Occipital lobe (tissue), 2 donors: Measurements from ENCODE around the gene ISOC1. TPM values are rescaled to one million over a fixed set of nuclear protein-coding genes. Genes with fewer than 3 reads are reported as not detected.

Source experiments
- DNase-seq: peaks from one replicate; lab custom pipeline; 2025; lab: John Stamatoyannopoulos, UW
- total RNA-seq: library from RNA; depleted of rRNA; stranded (reverse); fragments of >200 nt; gene quantifications from one replicate; pipeline ENCODE4 v1.2.3, GENCODE V29; 2014

Gene ISOC1
- total RNA-seq, 1 donor from 2014 or later: 19.0 TPM

GRCh38 chr5:129094924-129095899, 663 bp downstream of the ISOC1 start:
- DNase-seq: peak; percentile 57

- no peak for DNase-seq
Measured at GRCh38 chr5:129096382-129096991, 1.9 kb downstream of the ISOC1 start.

GRCh38 chr5:129097498-129098296, 3.1 kb downstream of the ISOC1 start:
- no peak for DNase-seq

- DNase-seq: no peak
Measured at GRCh38 chr5:129098488-129099183, 4.1 kb downstream of the ISOC1 start.

- no peak for DNase-seq
Measured at GRCh38 chr5:129099184-129099569, 4.6 kb downstream of the ISOC1 start.

GRCh38 chr5:129101794-129102193, 7.2 kb downstream of the ISOC1 start:
- no peak for DNase-seq

- DNase-seq: no peak
Measured at GRCh38 chr5:129103397-129103796, 8.8 kb downstream of the ISOC1 start.

GRCh38 chr5:129104915-129105455, 10.4 kb downstream of the ISOC1 start:
- DNase-seq: no peak

GRCh38 chr5:129107637-129108036, 13.1 kb downstream of the ISOC1 start:
- DNase-seq: no peak

GRCh38 chr5:129110742-129111141, 16.2 kb downstream of the ISOC1 start:
- DNase-seq: no peak

- no peak for DNase-seq
Measured at GRCh38 chr5:129111351-129111750, 16.8 kb downstream of the ISOC1 start.

- no peak for DNase-seq
Measured at GRCh38 chr5:129112295-129112694, 17.7 kb downstream of the ISOC1 start.

GRCh38 chr5:129113867-129114266, 19.3 kb downstream of the ISOC1 start:
- DNase-seq: no peak

GRCh38 chr5:129114539-129115193, 20.1 kb downstream of the ISOC1 start:
- no peak for DNase-seq

- no peak for DNase-seq
Measured at GRCh38 chr5:129115680-129116079, 21.1 kb downstream of the ISOC1 start.

GRCh38 chr5:129116797-129117196, 22.2 kb downstream of the ISOC1 start:
- no peak for DNase-seq

GRCh38 chr5:129118405-129118804, 23.9 kb downstream of the ISOC1 start:
- no peak for DNase-seq

- DNase-seq: no peak
Measured at GRCh38 chr5:129118826-129119225, 24.3 kb downstream of the ISOC1 start.

GRCh38 chr5:129120158-129120581, 25.6 kb downstream of the ISOC1 start:
- no peak for DNase-seq

- no peak for DNase-seq
Measured at GRCh38 chr5:129122560-129122959, 28.0 kb downstream of the ISOC1 start.
